Glutamatergic neuron (in vitro differentiated cells): ENCODE results near the gene SIRPA. TPM values are rescaled to one million over a fixed set of nuclear protein-coding genes. Genes with fewer than 3 reads are reported as not detected.

Experiments used
- DNase-seq: peaks from one replicate; pipeline ENCODE4 v3.0.0; 2022
- H3K27ac Mint-ChIP-seq: one replicate; pipeline ENCODE4 v1.8.0; 2020; ENCODE audit warnings: mild to moderate bottlenecking, mixed read lengths, inconsistent platforms; ENCODE audit not compliant: unreplicated experiment
- H3K27me3 Mint-ChIP-seq: one replicate; pipeline ENCODE4 v1.8.0; 2020; ENCODE audit warnings: mild to moderate bottlenecking, moderate library complexity, mixed read lengths, inconsistent platforms; ENCODE audit not compliant: unreplicated experiment
- H3K36me3 Mint-ChIP-seq: one replicate; pipeline ENCODE4 v1.8.0; 2020; ENCODE audit warnings: mild to moderate bottlenecking, mixed read lengths, inconsistent platforms; ENCODE audit not compliant: unreplicated experiment
- H3K4me1 Mint-ChIP-seq: one replicate; pipeline ENCODE4 v1.8.0; 2020; ENCODE audit warnings: mild to moderate bottlenecking, low read depth, mixed read lengths, inconsistent platforms; ENCODE audit not compliant: unreplicated experiment
- H3K4me3 Mint-ChIP-seq: one replicate; pipeline ENCODE4 v1.8.0; 2020; ENCODE audit warnings: mild to moderate bottlenecking, mixed read lengths, inconsistent platforms; ENCODE audit not compliant: unreplicated experiment
- H3K9me3 Mint-ChIP-seq: one replicate; pipeline ENCODE4 v1.8.0; 2020; ENCODE audit warnings: mild to moderate bottlenecking, moderate library complexity, mixed read lengths, inconsistent platforms; ENCODE audit not compliant: unreplicated experiment
- total RNA-seq: library from RNA; stranded (reverse); fragmentation: NEBNext Ultra II Directional; extraction: Animal tissue kit (Norgen Biotek cat#: 25700); gene quantifications from one replicate; pipeline ENCODE4 v1.2.1, GENCODE V29; 2021; ENCODE audit not compliant: unreplicated experiment
- TF ChIP-seq, protein P1 (sequence below): fragments of 200-600 bp; sonication (generic); IDR thresholded peaks from one replicate; pipeline ENCODE4 v1.5.0; 2021; ENCODE audit not compliant: partially characterized antibody, unreplicated experiment

SIRPA gene
- total RNA-seq, 1 donor from 2014 or later: 0.34 TPM

DNA sequence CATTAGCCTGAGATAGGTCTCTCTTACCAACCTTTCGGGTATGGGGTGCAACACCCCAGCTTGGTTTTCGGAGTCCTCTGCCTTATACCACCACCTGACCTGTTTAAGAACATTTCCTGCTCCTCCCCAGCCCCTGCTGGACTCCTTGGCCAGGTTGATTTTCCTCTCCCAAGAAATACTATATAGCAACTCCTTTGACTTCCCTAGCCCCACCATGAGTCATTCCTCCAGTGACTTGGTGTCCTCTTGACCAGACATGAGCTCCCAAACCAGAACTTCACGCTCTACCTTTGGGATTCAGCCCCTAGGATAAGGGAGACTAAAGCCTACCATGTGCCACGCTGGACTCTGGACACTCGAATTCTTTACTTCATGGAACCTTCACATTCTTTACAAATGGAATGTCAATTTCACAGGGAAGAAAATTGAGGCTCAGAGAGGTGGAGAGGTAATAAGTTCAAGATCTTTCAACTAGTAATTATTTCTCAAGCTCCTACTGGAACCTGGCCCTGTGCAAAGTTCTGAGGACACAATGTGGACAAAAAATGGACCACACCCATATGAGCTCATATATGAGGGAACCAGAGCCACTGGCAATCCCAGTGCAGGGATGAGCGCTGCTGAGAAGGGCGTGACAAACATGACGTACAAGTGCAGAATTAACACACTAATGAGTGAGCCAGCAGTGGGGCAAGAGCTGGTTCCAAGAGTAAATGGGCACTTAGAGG, 48.2 kb downstream of the SIRPA start:
- no peak for DNase-seq
- peaks cover 8% of the 10 kb centered on the region for H3K4me1 Mint-ChIP-seq
- peaks cover 7% of the 10 kb centered on the region for H3K27me3 Mint-ChIP-seq
- TF ChIP-seq, protein P1, sequence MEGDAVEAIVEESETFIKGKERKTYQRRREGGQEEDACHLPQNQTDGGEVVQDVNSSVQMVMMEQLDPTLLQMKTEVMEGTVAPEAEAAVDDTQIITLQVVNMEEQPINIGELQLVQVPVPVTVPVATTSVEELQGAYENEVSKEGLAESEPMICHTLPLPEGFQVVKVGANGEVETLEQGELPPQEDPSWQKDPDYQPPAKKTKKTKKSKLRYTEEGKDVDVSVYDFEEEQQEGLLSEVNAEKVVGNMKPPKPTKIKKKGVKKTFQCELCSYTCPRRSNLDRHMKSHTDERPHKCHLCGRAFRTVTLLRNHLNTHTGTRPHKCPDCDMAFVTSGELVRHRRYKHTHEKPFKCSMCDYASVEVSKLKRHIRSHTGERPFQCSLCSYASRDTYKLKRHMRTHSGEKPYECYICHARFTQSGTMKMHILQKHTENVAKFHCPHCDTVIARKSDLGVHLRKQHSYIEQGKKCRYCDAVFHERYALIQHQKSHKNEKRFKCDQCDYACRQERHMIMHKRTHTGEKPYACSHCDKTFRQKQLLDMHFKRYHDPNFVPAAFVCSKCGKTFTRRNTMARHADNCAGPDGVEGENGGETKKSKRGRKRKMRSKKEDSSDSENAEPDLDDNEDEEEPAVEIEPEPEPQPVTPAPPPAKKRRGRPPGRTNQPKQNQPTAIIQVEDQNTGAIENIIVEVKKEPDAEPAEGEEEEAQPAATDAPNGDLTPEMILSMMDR: no peak
- no peak overlapping the region for H3K4me3 Mint-ChIP-seq
- H3K9me3 Mint-ChIP-seq: no peaks in the 10 kb centered on the region
- no peaks in the 10 kb centered on the region for H3K36me3 Mint-ChIP-seq
- H3K27ac Mint-ChIP-seq: no peak overlapping the region

- Mint-ChIP-seq H3K4me1 (peaks cover 13% of the 10 kb centered on the region), H3K27me3 (peaks cover 13% of the 10 kb centered on the region), H3K4me3 (no peak overlapping the region), H3K27ac (no peak overlapping the region), H3K9me3 (no peaks in the 10 kb centered on the region), H3K36me3 (no peaks in the 10 kb centered on the region)
- TF ChIP-seq, protein P1: no peak
- no peak for DNase-seq
Observed at GRCh38 chr20:1944345-1945091, 49.3 kb downstream of the SIRPA start.

DNA sequence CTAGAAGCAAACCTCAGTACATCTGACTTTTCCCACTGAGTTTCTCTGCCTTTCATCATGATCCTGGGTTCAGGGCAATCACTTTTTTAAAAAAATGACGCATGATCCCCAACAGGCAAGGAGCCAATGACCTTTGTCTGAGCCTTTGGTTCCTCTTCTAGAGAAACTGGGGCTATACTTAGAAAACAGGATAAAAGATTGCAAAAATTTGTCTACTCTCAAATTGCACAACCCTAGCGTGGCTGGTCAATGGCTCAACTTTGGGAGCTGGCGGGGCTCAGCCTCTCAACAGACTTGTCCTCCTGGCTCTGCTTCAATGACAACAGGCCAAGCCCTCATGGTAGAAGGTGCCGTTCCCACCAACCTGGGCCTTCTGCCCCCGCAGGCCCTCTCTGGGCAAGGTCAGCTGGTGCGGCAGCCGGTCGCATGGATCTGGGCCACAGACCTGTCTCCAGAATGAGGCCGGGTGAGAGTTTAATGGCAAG, 50.0 kb downstream of the SIRPA start:
- peaks cover under 1% of the 10 kb centered on the region for H3K9me3 Mint-ChIP-seq
- H3K4me1 Mint-ChIP-seq: peaks cover 16% of the 10 kb centered on the region
- TF ChIP-seq, protein P1: no peak
- no peak for DNase-seq
- H3K27me3 Mint-ChIP-seq: peaks cover 13% of the 10 kb centered on the region
- H3K27ac Mint-ChIP-seq: no peak overlapping the region
- H3K36me3 Mint-ChIP-seq: no peaks in the 10 kb centered on the region
- H3K4me3 Mint-ChIP-seq: no peak overlapping the region

GRCh38 chr20:1945660-1946059, 50.5 kb downstream of the SIRPA start:
- Mint-ChIP-seq H3K36me3 (no peaks in the 10 kb centered on the region), H3K27me3 (peaks cover 13% of the 10 kb centered on the region), H3K27ac (no peak overlapping the region), H3K9me3 (peaks cover 1% of the 10 kb centered on the region), H3K4me1 (peaks cover 16% of the 10 kb centered on the region), H3K4me3 (no peak overlapping the region)
- no peak for DNase-seq
- TF ChIP-seq, protein P1: no peak

- H3K4me1 Mint-ChIP-seq: peaks cover 18% of the 10 kb centered on the region
- no peaks in the 10 kb centered on the region for H3K36me3 Mint-ChIP-seq
- H3K9me3 Mint-ChIP-seq: peaks cover 1% of the 10 kb centered on the region
- H3K27me3 Mint-ChIP-seq: peaks cover 13% of the 10 kb centered on the region
- TF ChIP-seq, protein P1: no peak
- H3K4me3 Mint-ChIP-seq: peak overlapping the region; percentile 83
- DNase-seq: no peak
- no peak overlapping the region for H3K27ac Mint-ChIP-seq
Observed at GRCh38 chr20:1946442-1946761, 51.2 kb downstream of the SIRPA start.
